Activated naive CD8-positive, alpha-beta T cell treated with anti-CD3 and anti-CD28 coated beads, Interleukin-2, amount 50 U/mL, for 16 hours (primary cell): ENCODE data around the gene AMDHD1.

ENCODE experiments used
- DNase-seq: peaks from one replicate; pipeline ENCODE4 v3.0.0-alpha.2; 2020; ENCODE audit warnings: low read depth, low spot score

Gene AMDHD1

DNA sequence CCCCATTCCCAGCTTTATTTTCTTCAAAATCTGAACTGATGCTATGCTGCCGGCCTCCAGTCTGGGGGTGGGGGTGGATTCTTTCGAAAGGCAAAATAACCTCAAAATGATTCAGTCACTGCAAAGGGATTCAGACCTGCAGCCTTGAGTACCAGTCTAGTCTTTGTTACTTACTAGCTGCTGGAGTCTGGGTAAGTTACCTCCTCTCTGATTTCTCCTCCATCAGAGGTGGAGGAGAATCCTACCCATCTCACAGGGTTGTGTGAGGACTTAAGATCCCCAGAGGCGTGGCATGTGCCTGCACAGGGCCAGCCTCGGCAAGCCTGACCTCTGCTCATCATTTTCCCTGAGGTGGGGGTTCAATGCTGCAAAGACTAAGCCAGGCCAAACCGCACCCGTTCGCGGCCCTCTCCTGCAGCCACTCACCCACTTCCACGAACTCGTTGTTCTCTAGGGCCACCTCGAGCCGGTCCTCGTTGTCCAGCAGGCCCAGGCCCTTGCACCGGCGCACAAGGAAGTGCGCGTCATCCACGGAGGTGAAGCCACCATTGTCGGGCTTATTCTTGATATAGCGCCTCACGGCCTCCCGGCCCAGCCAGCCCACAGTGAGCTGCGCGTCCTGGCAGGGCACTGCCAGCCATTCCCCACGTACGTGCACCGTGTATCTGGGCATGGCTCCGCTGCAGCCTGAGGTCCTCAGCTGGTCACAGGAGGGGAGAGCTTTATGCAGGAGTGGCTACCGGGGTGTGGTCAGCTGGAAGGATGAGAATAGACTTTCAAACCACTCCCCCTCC is 52.3 kb downstream of the AMDHD1 start:
- no peak for DNase-seq

DNA sequence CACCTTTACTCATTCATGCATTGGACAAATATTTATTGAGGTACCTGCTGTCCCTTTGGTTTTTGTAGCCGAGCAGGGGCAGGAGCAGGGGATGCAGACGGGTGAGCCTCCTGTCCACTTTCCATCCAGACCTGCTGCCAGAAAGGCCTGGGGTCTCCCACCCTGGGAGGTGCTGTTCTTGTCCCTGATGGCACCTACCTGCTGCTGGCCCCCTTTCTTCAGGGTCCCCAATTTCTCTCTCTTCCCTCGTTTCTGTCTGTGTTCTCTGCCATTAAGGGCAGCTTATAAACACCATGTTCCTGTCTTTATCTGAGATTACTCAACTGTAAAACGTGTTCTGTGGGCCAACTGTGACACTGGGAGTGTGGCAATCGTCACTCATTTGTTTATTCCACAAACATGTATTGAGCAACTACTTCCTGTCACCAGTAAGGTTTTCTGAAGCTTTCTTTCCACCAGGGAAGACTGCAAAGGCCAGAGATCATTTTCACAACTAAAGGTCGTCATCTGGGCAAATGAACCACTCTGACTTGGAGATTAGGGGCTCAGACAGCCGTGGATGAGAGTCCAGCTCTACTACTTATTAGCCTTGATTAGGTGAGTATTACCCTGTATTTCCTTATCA is 53.0 kb downstream of the AMDHD1 start, which contains the start of gene HAL:
TSS of gene HAL (minus strand) at position 311 of the 625 bp plus-strand sequence. CDS start 434 bp downstream, outside the sequence.
- DNase-seq: no peak

DNA sequence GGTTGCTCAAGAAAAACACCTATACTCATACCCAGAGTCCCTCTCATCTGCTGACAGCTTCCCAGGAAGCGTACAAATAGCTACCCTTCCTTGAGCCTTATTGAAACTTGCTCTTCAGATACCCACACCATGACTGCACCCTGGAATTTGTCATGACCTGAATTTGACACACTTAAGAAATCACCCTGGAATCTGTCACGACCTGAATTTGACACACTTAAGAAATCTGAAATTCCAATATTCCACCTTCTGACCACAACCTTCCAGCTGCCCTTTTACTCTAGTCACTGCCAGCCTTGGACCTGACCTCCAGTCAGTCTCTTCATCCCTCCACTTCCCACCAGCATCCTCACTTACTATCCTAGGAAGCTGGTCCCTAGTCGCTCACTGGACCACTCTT is 54.1 kb downstream of the AMDHD1 start:
- no peak for DNase-seq

DNA sequence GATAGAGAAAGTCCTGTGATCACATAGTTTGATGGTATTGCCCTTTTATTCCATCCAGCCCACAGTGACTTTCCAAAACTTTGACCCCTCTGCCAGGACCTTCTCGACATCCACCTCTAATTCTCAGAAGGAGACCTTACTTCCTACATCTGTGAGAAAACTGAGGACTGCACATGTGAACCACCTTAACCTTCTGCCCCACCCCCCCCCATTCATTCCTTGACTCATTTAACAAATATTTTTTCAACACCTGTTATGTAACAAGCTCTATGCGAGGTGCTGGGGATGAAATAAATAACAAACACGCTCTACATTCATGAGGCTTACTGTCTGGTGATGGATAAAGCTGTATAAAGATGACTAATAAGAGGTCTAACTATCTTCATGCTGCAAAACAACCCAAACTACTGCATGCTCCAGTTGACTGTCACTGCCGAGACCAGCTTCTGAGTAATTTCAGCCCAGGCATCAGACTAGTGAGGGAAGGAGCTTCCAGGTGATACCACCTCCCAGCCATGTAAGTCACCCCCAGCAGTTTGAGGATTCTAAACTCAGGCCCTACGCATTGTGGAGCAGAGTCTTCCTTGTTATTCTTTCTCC is 54.9 kb downstream of the AMDHD1 start:
- DNase-seq: no peak

DNA sequence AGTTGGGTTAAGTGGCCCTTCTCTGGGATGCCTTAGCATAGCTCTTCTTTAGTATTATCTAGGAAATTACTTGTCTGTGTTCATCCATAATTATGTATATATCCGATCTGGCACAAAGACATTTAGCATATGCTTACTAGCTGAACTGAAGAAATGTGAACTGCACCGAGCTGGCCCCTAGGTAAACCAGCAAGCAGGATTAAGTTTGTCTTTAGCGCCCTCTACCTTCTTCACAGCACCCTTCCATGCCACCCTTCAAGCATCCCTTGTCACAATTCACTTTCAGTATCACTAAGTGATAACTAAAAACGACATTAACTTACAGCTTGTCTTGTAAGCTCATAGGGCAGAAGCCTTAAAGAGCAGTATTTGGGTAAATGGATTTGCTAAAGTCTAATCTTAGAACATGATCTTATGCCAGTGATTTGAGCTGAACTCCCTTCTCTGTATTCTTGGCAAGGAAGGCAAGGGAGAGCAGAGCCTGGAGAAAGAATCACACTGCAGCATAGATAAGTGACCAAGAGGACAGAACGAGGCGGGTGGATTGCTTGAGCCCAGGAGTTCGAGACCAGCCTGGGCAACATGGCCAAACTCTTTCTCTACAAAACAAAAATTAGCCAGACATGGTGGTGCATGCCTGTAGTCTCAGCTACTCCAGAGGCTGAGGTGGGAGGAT is 55.6 kb downstream of the AMDHD1 start:
- DNase-seq: no peak

DNA sequence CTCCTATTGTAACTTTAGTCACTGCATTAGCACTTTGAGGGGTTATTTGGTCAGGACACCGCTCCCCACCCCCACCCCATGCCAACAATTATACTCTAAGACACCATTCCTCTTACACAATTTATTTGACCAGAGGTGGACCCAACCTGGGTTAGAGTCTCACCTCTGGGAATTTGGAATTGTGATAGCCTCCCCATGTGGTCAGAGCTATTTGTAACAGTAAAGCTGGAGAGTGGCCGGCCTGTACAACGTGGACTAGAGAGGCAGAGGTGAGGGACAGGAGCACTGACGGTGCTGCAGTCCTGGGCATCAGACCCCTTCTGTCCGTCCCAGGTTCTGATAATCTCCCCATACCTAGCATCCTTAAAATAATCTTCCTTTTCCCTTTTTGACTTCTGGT is 56.4 kb downstream of the AMDHD1 start:
- DNase-seq: no peak

DNA sequence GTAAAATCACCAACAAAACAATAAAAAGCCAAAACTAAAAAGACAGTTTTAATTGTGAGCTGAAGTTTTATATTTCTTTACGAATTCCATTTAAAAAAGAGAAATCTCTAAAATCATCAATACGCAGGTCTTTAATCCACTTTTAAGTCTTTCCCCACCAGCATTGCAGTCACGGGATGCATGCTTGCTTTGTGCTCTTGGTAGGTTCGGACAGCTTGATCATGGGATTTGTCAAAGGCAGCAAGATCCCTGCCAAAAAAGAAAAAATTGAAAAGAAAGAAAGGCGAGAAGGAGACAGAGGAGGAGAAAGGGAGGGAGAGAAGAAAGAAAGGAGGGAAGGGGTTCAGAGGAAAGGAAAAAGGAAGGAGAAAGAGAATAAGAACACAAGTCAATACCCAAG is 57.7 kb downstream of the AMDHD1 start:
- DNase-seq: no peak

DNA sequence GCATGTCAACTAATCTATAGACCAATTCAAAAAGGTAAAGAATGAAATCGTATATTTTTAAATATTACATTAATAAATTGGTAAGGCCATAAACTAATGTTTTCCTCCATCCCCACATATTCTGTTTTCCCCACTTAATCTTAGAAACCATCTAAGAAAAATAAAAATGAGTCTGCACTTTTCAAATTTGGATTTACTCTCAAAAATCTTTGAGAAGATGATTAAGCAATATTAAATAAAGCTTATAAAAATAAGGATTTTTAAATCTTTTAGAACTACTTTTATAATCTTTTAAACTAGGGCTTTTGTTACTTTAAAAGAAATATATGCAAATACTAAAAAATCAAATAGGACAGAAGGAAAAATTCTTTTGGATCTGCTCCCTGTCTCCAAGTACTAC is 63.6 kb downstream of the AMDHD1 start:
- DNase-seq: no peak

DNA sequence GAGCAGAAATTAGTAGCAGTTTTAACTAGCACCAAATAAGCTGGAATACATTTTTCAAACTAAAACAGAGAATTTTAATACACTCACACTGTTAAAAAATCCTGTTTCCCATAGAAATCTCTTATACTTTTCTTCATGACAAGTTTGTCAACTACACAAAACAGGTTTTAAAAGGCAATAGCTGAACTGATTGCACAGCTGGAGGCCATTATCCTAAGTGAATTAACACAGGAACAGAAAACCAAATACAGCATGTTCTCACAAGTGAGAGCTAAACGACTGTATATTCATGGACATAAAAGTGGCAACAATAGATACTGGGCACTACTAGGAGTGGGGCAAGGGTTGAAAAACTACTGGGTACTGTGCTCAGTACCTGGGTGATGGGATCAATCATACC is 64.6 kb downstream of the AMDHD1 start:
- DNase-seq: no peak

DNA sequence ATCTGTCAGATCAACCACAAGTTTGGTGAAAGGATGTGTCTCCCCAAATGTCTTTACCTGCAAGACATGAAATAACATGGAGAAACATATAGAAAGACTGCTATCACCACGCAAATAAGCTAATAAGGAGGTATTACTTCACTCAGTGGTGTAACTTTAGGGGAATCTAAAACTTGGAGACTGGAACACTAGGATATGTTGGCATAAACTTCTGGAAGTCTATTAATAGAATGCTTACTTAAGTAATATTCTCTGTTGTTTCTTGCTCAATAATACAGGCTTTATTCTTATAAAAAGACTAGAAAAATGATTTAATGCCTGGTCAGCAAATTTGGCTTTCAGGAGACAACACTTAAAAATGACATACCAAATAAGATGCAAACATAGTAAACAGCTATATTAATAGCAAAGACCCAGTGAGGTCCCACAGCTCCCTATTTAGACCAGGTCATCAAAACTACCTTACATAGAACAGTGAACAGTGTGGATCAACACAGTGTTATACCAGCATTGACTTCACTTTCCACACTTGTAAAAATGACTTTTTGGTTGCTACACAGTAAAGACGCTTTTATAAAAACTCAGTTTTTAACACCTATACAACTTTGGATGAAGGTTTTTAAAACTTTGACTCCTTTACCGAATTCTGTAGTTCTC is 71.9 kb downstream of the AMDHD1 start:
- DNase-seq: no peak

DNA sequence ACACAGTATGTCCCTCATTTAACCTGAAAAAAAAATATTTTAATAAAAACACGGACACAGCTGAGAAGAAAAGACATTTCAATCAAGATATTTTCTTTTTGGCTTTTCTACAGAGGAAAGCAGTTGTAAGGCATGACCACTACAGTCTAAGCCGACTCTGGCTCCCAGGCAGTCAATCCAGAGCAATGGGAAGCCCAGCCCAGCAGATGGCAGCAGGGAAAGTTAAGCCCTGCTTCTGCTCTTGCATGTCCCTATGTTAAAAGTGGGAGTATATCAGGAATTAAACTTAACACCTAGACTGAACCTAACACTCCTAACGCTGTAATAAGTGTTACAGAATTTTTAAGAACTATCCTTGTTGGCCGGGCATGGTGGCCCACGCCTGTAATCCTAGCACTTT is 72.5 kb downstream of the AMDHD1 start:
- no peak for DNase-seq
